H1 (cell line): ENCODE results near the gene CCDC141. TPM values are rescaled to one million over a fixed set of nuclear protein-coding genes. Genes with fewer than 3 reads are reported as not detected.

Source experiments
- CTCF ChIA-PET: fragments of 300-600 bp; sonication (Branson Sonifier 250); formaldehyde crosslinking; loops from one replicate; lab custom pipeline; 2021; ENCODE audit not compliant: partially characterized antibody; lab: Charles Lee
- POLR2A ChIA-PET: fragments of 300-600 bp; sonication (Branson Sonifier 250); formaldehyde crosslinking; loops from one replicate; lab custom pipeline; 2021; ENCODE audit warnings: inconsistent platforms; ENCODE audit not compliant: partially characterized antibody; lab: Charles Lee
- DNase-seq, 2 experiments: peaks; one replicate each; pipeline versions ENCODE4 v3.0.0 to v3.0.0-alpha.2; 2010 to 2022; ENCODE audit warnings: low spot score in 2 of 2, low read depth in 1 of 2, mixed read lengths in 1 of 2
- FAIRE-seq: peaks from 2 replicates; lab custom pipeline; 2011; peaks lifted over from hg19 to GRCh38; lab: Jason Lieb, UNC
- H2AFZ ChIP-seq: 2 replicates; pipeline ENCODE4 v1.8.1; 2012; ENCODE audit warnings: low read length, inconsistent platforms
- H2AK5ac ChIP-seq: 2 replicates; pipeline ENCODE4 v1.6.1; 2013; ENCODE audit warnings: low read depth, low read length
- H2BK120ac ChIP-seq: replicated peaks from 2 replicates; pipeline ENCODE3; 2013; ENCODE audit warnings: low read depth, low read length, inconsistent platforms
- H2BK12ac ChIP-seq: 2 replicates; pipeline ENCODE4 v1.6.1; 2013; ENCODE audit warnings: low read depth, low read length
- H2BK15ac ChIP-seq: 2 replicates; pipeline ENCODE4 v1.6.1; 2013; ENCODE audit warnings: low read length
- H2BK20ac ChIP-seq: 2 replicates; pipeline ENCODE4 v1.6.1; 2013; ENCODE audit warnings: low read length
- H2BK5ac ChIP-seq: 2 replicates; pipeline ENCODE4 v1.6.1; 2013; ENCODE audit warnings: low read depth, low read length
- H3K14ac ChIP-seq: 2 replicates; pipeline ENCODE4 v1.6.1; 2013; ENCODE audit warnings: inconsistent platforms; ENCODE audit not compliant: insufficient read length
- H3K18ac ChIP-seq: 2 replicates; pipeline ENCODE4 v1.6.1; 2013; ENCODE audit warnings: low read length; ENCODE audit errors: extremely low read depth
- H3K23ac ChIP-seq: 2 replicates; pipeline ENCODE4 v1.6.1; 2013; ENCODE audit warnings: inconsistent platforms; ENCODE audit not compliant: insufficient read length
- H3K23me2 ChIP-seq: 2 replicates; pipeline ENCODE4 v1.6.1; 2013; ENCODE audit warnings: low read depth, low read length
- H3K27ac ChIP-seq: 2 replicates; pipeline ENCODE4 v1.6.1; 2011; ENCODE audit warnings: low read depth, low read length, inconsistent platforms
- H3K27me3 ChIP-seq, 4 experiments: replicated peaks in 1 of 4; 1 replicate in 1 of 4; 2 replicates in 3 of 4; pipeline versions ENCODE4 v1.6.1 to v1.8.1; 2011 to 2013; ENCODE audit warnings: low read length in 3 of 4, mild to moderate bottlenecking in 3 of 4, inconsistent platforms in 2 of 4, mixed read lengths in 2 of 4, moderate library complexity in 1 of 4; ENCODE audit not compliant: control insufficient read depth in 3 of 4, insufficient read depth in 3 of 4; ENCODE audit errors: extremely low read depth in 1 of 4
- H3K36me3 ChIP-seq, 4 experiments: 2 replicates each; pipeline versions ENCODE4 v1.6.1 to v1.8.1; 2011 to 2013; ENCODE audit warnings: mild to moderate bottlenecking in 4 of 4, low read length in 3 of 4, moderate library complexity in 2 of 4, control low read depth in 1 of 4, inconsistent platforms in 1 of 4; ENCODE audit not compliant: insufficient read depth in 4 of 4, control insufficient read depth in 2 of 4
- H3K4ac ChIP-seq: replicated peaks from 2 replicates; pipeline ENCODE3; 2013; ENCODE audit warnings: low read length, low read depth, mixed read lengths, inconsistent platforms; ENCODE audit not compliant: insufficient read length
- H3K4me1 ChIP-seq, 4 experiments: replicated peaks in 1 of 4; 1 replicate in 1 of 4; 2 replicates in 3 of 4; pipeline versions ENCODE4 v1.6.1 to v1.8.1; 2011 to 2013; ENCODE audit warnings: low read length in 3 of 4, inconsistent platforms in 2 of 4, mixed read lengths in 1 of 4; ENCODE audit not compliant: insufficient read depth in 4 of 4, control insufficient read depth in 3 of 4
- H3K4me2 ChIP-seq, 2 experiments: 2 replicates each; pipeline versions ENCODE4 v1.6.1 to v1.8.1; 2011 to 2013; ENCODE audit warnings: low read depth in 2 of 2, low read length in 2 of 2, control low read depth in 1 of 2, inconsistent platforms in 1 of 2, mild to moderate bottlenecking in 1 of 2; ENCODE audit not compliant: insufficient read depth in 1 of 2
- H3K4me3 ChIP-seq, 4 experiments: fragments of 200-600, 300-600 bp in 1 of 4; sonication (generic), shearing (Covaris generic), sonication (Bioruptor Twin) in 1 of 4; 2 replicates each; pipeline versions ENCODE4 v1.5.1 to v1.8.1; 2011 to 2016; ENCODE audit warnings: low read length in 4 of 4, low read depth in 3 of 4, control low read depth in 2 of 4, inconsistent platforms in 2 of 4, mild to moderate bottlenecking in 2 of 4, mixed read lengths in 1 of 4, moderate library complexity in 1 of 4; ENCODE audit not compliant: insufficient read depth in 2 of 4; ENCODE audit errors: extremely low read depth in 1 of 4
- H3K56ac ChIP-seq: replicated peaks from 2 replicates; pipeline ENCODE3; 2013; ENCODE audit warnings: low read depth, mild to moderate bottlenecking, mixed read lengths, low read length, inconsistent platforms; ENCODE audit not compliant: insufficient read length
- H3K79me1 ChIP-seq: 2 replicates; pipeline ENCODE4 v1.6.1; 2013; ENCODE audit warnings: low read depth, low read length, control low read depth
- H3K79me2 ChIP-seq, 2 experiments: 2 replicates each; pipeline versions ENCODE4 v1.6.1 to v1.8.1; 2012 to 2013; ENCODE audit warnings: low read length in 2 of 2, mild to moderate bottlenecking in 2 of 2, inconsistent platforms in 1 of 2; ENCODE audit not compliant: insufficient read depth in 2 of 2, control insufficient read depth in 1 of 2
- H3K9ac ChIP-seq, 4 experiments: replicated peaks in 1 of 4; 1 replicate in 1 of 4; 2 replicates in 3 of 4; pipeline versions ENCODE4 v1.6.1 to v1.8.1; 2011 to 2013; ENCODE audit warnings: low read depth in 3 of 4, low read length in 3 of 4, control low read depth in 2 of 4, mild to moderate bottlenecking in 2 of 4, moderate library complexity in 2 of 4, inconsistent platforms in 1 of 4; ENCODE audit errors: extremely low read depth in 1 of 4
- H3K9me3 ChIP-seq, 2 experiments: 2 replicates each; pipeline versions ENCODE4 v1.6.1 to v1.8.1; 2012 to 2013; ENCODE audit warnings: mild to moderate bottlenecking in 2 of 2, moderate library complexity in 2 of 2, control low read depth in 1 of 2, inconsistent platforms in 1 of 2, low read depth in 1 of 2, low read length in 1 of 2, mixed read lengths in 1 of 2; ENCODE audit not compliant: insufficient read depth in 2 of 2
- H4K20me1 ChIP-seq, 2 experiments: replicated peaks in 1 of 2; 2 replicates each; pipeline versions ENCODE3 to v1.8.1; 2011 to 2013; ENCODE audit warnings: inconsistent platforms in 2 of 2, low read length in 2 of 2, mild to moderate bottlenecking in 1 of 2; ENCODE audit not compliant: insufficient read depth in 2 of 2, control insufficient read depth in 1 of 2
- H4K5ac ChIP-seq: 2 replicates; pipeline ENCODE4 v1.6.1; 2013; ENCODE audit warnings: low read length, low read depth, mixed read lengths, inconsistent platforms; ENCODE audit not compliant: insufficient read length
- H4K8ac ChIP-seq: 2 replicates; pipeline ENCODE4 v1.8.0; 2013; ENCODE audit warnings: mild to moderate bottlenecking, moderate library complexity, low read length, inconsistent platforms; ENCODE audit not compliant: insufficient read depth; ENCODE audit errors: extremely low read depth
- H4K91ac ChIP-seq: replicated peaks from 2 replicates; pipeline ENCODE3; 2013; ENCODE audit warnings: low read length, mixed read lengths, inconsistent platforms; ENCODE audit not compliant: insufficient read length
- BRCA1 ChIP-seq: IDR thresholded peaks from 2 replicates; pipeline ENCODE4 v1.6.1; 2012; ENCODE audit warnings: low read depth, low read length, improper control_type of control experiment
- HDAC2 ChIP-seq, 2 experiments: fragments of 300-600 bp in 1 of 2; sonication (generic) in 1 of 2; IDR thresholded peaks; 2 replicates each; pipeline ENCODE4 v1.6.1; 2011 to 2012; ENCODE audit warnings: low read depth in 2 of 2, low read length in 2 of 2, mild to moderate bottlenecking in 2 of 2, moderate library complexity in 2 of 2, borderline replicate concordance in 1 of 2, inconsistent platforms in 1 of 2
- KDM1A ChIP-seq: fragments of 200-600, 300-600 bp; sonication (generic); IDR thresholded peaks from 2 replicates; pipeline ENCODE4 v1.7.1; 2016; ENCODE audit warnings: mild to moderate bottlenecking, low read length, borderline replicate concordance
- MAX ChIP-seq: IDR thresholded peaks from 2 replicates; pipeline ENCODE4 v1.6.1; 2012; ENCODE audit warnings: inconsistent platforms
- RFX5 ChIP-seq: IDR thresholded peaks from 2 replicates; pipeline ENCODE4 v1.6.1; 2011; ENCODE audit warnings: low read depth, low read length, improper control_type of control experiment, borderline replicate concordance
- SP2 ChIP-seq: IDR thresholded peaks from 2 replicates; pipeline ENCODE4 v1.6.1; 2012; ENCODE audit warnings: mild to moderate bottlenecking, low read length, inconsistent platforms
- TAF1 ChIP-seq: IDR thresholded peaks from 2 replicates; pipeline ENCODE4 v1.6.1; 2011; ENCODE audit warnings: mild to moderate bottlenecking, low read depth, low read length
- TBP ChIP-seq: IDR thresholded peaks from 2 replicates; pipeline ENCODE4 v1.6.1; 2011; ENCODE audit warnings: low read depth, low read length, improper control_type of control experiment
- TCF12 ChIP-seq: IDR thresholded peaks from 2 replicates; pipeline ENCODE4 v1.6.1; 2011; ENCODE audit warnings: low read depth, mild to moderate bottlenecking, low read length
- USF2 ChIP-seq: IDR thresholded peaks from 2 replicates; pipeline ENCODE4 v1.6.1; 2011; ENCODE audit warnings: low read length, improper control_type of control experiment
- YY1 ChIP-seq: IDR thresholded peaks from 2 replicates; pipeline ENCODE4 v1.6.1; 2011; ENCODE audit warnings: low read depth, mild to moderate bottlenecking, low read length
- WGBS, 2 experiments: shearing (Covaris generic) in 1 of 2; methylation state at CpG; one replicate each; pipeline versions ENCODE4 v1.1.6 to v1.1.7; 2013 to 2015; ENCODE audit warnings: low lambda C conversion rate in 2 of 2, mixed read lengths in 2 of 2, inconsistent platforms in 1 of 2, low coverage in 1 of 2, missing lambda C conversion rate in 1 of 2; ENCODE audit not compliant: insufficient replicate concordance in 2 of 2, insufficient coverage in 1 of 2, insufficient read length in 1 of 2; ENCODE audit errors: extremely low coverage in 1 of 2, missing lambda C conversion rate in 1 of 2; 5-methylcytosine and 5-hydroxymethylcytosine counted together
- polyA plus RNA-seq, 7 experiments: library from polyadenylated mRNA; depleted of rRNA in 3 of 7; stranded (reverse) in 5 of 7; unstranded in 2 of 7; fragments of >200 nt in 5 of 7; fragments of 200-250 nt in 2 of 7; gene quantifications; 1 replicate in 5 of 7; 2 replicates in 1 of 7; 4 replicates in 1 of 7; pipeline versions ENCODE4 v1.2.1 to v1.2.3, GENCODE V29; 2011 to 2013; ENCODE audit warnings: missing spikeins in 2 of 7, mixed read lengths in 2 of 7
- total RNA-seq: library from RNA; stranded (reverse); fragmentation: NEBNext Ultra II Directional; extraction: Animal tissue kit (Norgen Biotek cat#: 25700); gene quantifications from 2 replicates; pipeline ENCODE4 v1.2.1, GENCODE V29; 2021

Gene CCDC141
- total and polyA plus RNA-seq, 2 of the 8 experiments (the other 6 are each of a cell fraction or from before 2014, with no cell fraction given), result 0.56 to 21.6 TPM

GRCh38 chr2:178865999-178866398, 183.9 kb downstream of the CCDC141 start:
- POLR2A ChIA-PET, result no interaction called here
- no peak overlapping the region for H3K14ac ChIP-seq

More at GRCh38 chr2:178865999-178866398, 183.9 kb downstream of the CCDC141 start:
- no peak for FAIRE-seq
- H3K9me3 ChIP-seq, result no peaks in the 10 kb centered on the region
- no peak for DNase-seq
- no peak overlapping the region for H3K9ac ChIP-seq
- no peaks in the 10 kb centered on the region for H3K23me2 ChIP-seq
- H2AK5ac ChIP-seq, result no peak overlapping the region
- no peak overlapping the region for H2BK20ac ChIP-seq
- H3K27me3 ChIP-seq, result no peaks in the 10 kb centered on the region
- H3K56ac ChIP-seq, result no peak overlapping the region
- H4K20me1 ChIP-seq, result no peaks in the 10 kb centered on the region
- TF ChIP-seq TCF12 (no peak), BRCA1 (no peak), TBP (no peak), SP2 (no peak), RFX5 (no peak), HDAC2 (IDR thresholded peaks at IDR 0.05; ENCODE audit: borderline replicate concordance in 1 of 2, low read depth in 2 of 2, low read length in 2 of 2) (no peak), YY1 (no peak), TAF1 (no peak), USF2 (no peak), MAX (no peak), KDM1A (no peak)
- TF ChIP-seq, all 59 proteins: peak for 0
- H2BK12ac ChIP-seq, result no peak overlapping the region
- no peak overlapping the region for H3K4me3 ChIP-seq
- H4K91ac ChIP-seq, result no peak overlapping the region
- no peak overlapping the region for H3K4me2 ChIP-seq
- H4K5ac ChIP-seq, result no peak overlapping the region
- WGBS, 2 experiments, result 89% methylated on average over 2 of the region's 2 CpGs; no CpG with 5 or more reads in 1 of the 2 experiments
- H3K79me1 ChIP-seq, result no peaks in the 10 kb centered on the region
- CTCF ChIA-PET, result interaction anchor here (0.7 to 1.3 kb wide), 4 partner anchors 21 to 545 kb away, joined by 3 to 4 read pairs (median 3); no protein-coding TSS in a partner anchor
- no peak overlapping the region for H2BK15ac ChIP-seq
- H3K27ac ChIP-seq, result no peak overlapping the region
- H3K18ac ChIP-seq, result no peak overlapping the region
- H3K79me2 ChIP-seq, result no peaks in the 10 kb centered on the region
- peaks cover 0 to 12% (median 4%) of the 10 kb centered on the region in 4 experiments; a peak in 4 of 7 replicates for H3K4me1 ChIP-seq
- no peak overlapping the region for H4K8ac ChIP-seq
- H2AFZ ChIP-seq, result no peak overlapping the region
- peaks cover 0 to 9% (median 0%) of the 10 kb centered on the region in 4 experiments; a peak in 1 of 8 replicates for H3K36me3 ChIP-seq
- no peak overlapping the region for H3K23ac ChIP-seq
- H2BK5ac ChIP-seq, result no peak overlapping the region
- no peak overlapping the region for H3K4ac ChIP-seq
- no peak overlapping the region for H2BK120ac ChIP-seq
